OCI-LY7 (cell line): ENCODE measurements around the gene WFDC10A.

Experiments used
- CTCF ChIP-seq: fragments of 200-600 bp; sonication (generic); conservative IDR thresholded peaks from 2 replicates; pipeline ENCODE4 v1.5.1; 2014; ENCODE audit warnings: mild to moderate bottlenecking, antibody characterized with exemption, low read length, moderate library complexity, mixed read lengths
- EZH2phosphoT487 ChIP-seq: fragments of 200-600 bp; sonication (generic); IDR thresholded peaks from 2 replicates; pipeline ENCODE4 v1.6.1; 2018; ENCODE audit warnings: low read depth, borderline replicate concordance, mild to moderate bottlenecking, mixed run types, antibody characterized with exemption, low read length, moderate library complexity, mixed read lengths

GRCh38 chr20:45581702-45582101, 47.8 kb upstream of the WFDC10A start:
- TF ChIP-seq CTCF: no peak
- no peak for TF ChIP-seq EZH2phosphoT487
